Stimulated activated CD4-positive, alpha-beta T cell treated with anti-CD3 and anti-CD28 coated beads, Interleukin-12 subunit alpha, Interleukin-12 subunit beta, amount 100 ng/mL, for 24 hours (primary cell): ENCODE measurements around the gene CBR4.
"Not testable (repeated sequence)": the region's sequence is repeated elsewhere in the genome, so short reads cannot be mapped to it uniquely, and the experiment has no call there.

Source experiments
- DNase-seq, 2 experiments: peaks; one replicate each; pipeline ENCODE4 v3.0.0-alpha.2; 2020; ENCODE audit warnings: low read depth in 2 of 2

The CBR4 gene

GRCh38 chr4:168993714-168994510 lies 16.1 kb downstream of the CBR4 start:
- DNase-seq = no peak

GRCh38 chr4:168992952-168993482 lies 17.0 kb downstream of the CBR4 start:
- DNase-seq = not testable (repeated sequence)

- no peak for DNase-seq
Observed at GRCh38 chr4:168981942-168982341, 28.1 kb downstream of the CBR4 start.

GRCh38 chr4:168981460-168981859 lies 28.6 kb downstream of the CBR4 start:
- no peak for DNase-seq

GRCh38 chr4:168979338-168979737 lies 30.7 kb downstream of the CBR4 start:
- no peak for DNase-seq

GRCh38 chr4:168978001-168978700 lies 31.9 kb downstream of the CBR4 start:
- no peak for DNase-seq

GRCh38 chr4:168972596-168972995 lies 37.5 kb downstream of the CBR4 start:
- no peak for DNase-seq

GRCh38 chr4:168960716-168961115 lies 49.3 kb downstream of the CBR4 start:
- no peak for DNase-seq

- DNase-seq = no peak
Observed at GRCh38 chr4:168955674-168956073, 54.4 kb downstream of the CBR4 start.

GRCh38 chr4:168952821-168953246 lies 57.2 kb downstream of the CBR4 start:
- not testable (repeated sequence) for DNase-seq

- DNase-seq = no peak
Observed at GRCh38 chr4:168945291-168945690, 64.8 kb downstream of the CBR4 start.

- no peak for DNase-seq
Observed at GRCh38 chr4:168942985-168943384, 67.1 kb downstream of the CBR4 start.
